Body of pancreas (tissue), 4 donors: ENCODE measurements around the gene GNG5. TPM values are rescaled to one million over a fixed set of nuclear protein-coding genes. Genes with fewer than 3 reads are reported as not detected.
"Not testable (repeated sequence)": the region's sequence is repeated elsewhere in the genome, so short reads cannot be mapped to it uniquely, and the experiment has no call there.

Experiments used
- ATAC-seq: fragments of 150-250 bp; one replicate; pipeline ENCODE4 v1.9.1; 2016
- DNase-seq, 4 donors: peaks; one replicate each; pipeline ENCODE4 v3.0.0-alpha.2; 2019
- H3K27ac ChIP-seq, 4 donors: fragments of 200-600 bp; sonication (generic); 1 replicate in 3 of 4; 2 replicates in 1 of 4; pipeline versions ENCODE4 v1.5.1 to v1.6.1; 2016 to 2019; ENCODE audit warnings: mild to moderate bottlenecking in 1 of 4, mixed read lengths in 1 of 4, moderate library complexity in 1 of 4
- H3K27me3 ChIP-seq, 2 donors: fragments of 200-600 bp; sonication (generic); one replicate each; pipeline ENCODE4 v1.6.0; 2016; ENCODE audit warnings: mild to moderate bottlenecking in 1 of 2
- H3K36me3 ChIP-seq, 2 donors: fragments of 200-600 bp; sonication (generic); replicated peaks in 1 of 2; 2 replicates each; pipeline ENCODE4 v1.5.1; 2016; ENCODE audit warnings: low read depth in 2 of 2; ENCODE audit not compliant: insufficient read depth in 1 of 2
- H3K4me1 ChIP-seq: fragments of 200-600 bp; sonication (generic); one replicate; pipeline ENCODE4 v1.6.0; 2016
- H3K4me3 ChIP-seq, 2 donors: fragments of 200-600 bp; sonication (generic); 1 replicate in 1 of 2; 2 replicates in 1 of 2; pipeline ENCODE4 v1.5.1; 2016 to 2019
- H3K9me3 ChIP-seq, 3 donors: fragments of 200-600 bp; sonication (generic); 1 replicate in 2 of 3; 2 replicates in 1 of 3; pipeline ENCODE4 v1.5.1; 2016
- CTCF ChIP-seq, 7 experiments: fragments of 450-650 bp in 4 of 7; fragments of 200-600 bp in 3 of 7; sonication (generic) in 3 of 7; IDR thresholded peaks; one replicate each; pipeline ENCODE4 v1.5.1; 2016 to 2019; ENCODE audit warnings: antibody characterized with exemption in 7 of 7
- POLR2A ChIP-seq, 3 donors: fragments of 450-650 bp; IDR thresholded peaks; one replicate each; pipeline ENCODE4 v1.6.1; 2016; ENCODE audit warnings: antibody characterized with exemption in 3 of 3, mild to moderate bottlenecking in 2 of 3
- WGBS, 2 donors: methylation state at CpG; one replicate each; pipeline ENCODE4 v1.1.5; 2017; 5-methylcytosine and 5-hydroxymethylcytosine counted together
- intact Hi-C: fragments of 100-400 bp; cut with DNase I; formaldehyde crosslinking; loops from one replicate; pipeline ENCODE4 v1.15.1; 2023
- total RNA-seq, 2 donors: library from RNA; depleted of rRNA; stranded (reverse); fragments of >200 nt; gene quantifications; one replicate each; pipeline ENCODE4 v1.1.0, GENCODE V29; 2016

GNG5 gene
- total RNA-seq, 2 donors from 2014 or later = 12.7 to 28.0 TPM

- Histone ChIP-seq H3K27me3 (no peaks in the 10 kb centered on the region), H3K9me3 (no peaks in the 10 kb centered on the region), H3K4me1 (peaks cover 6% of the 10 kb centered on the region), H3K27ac (no peak overlapping the region), H3K36me3 (no peaks in the 10 kb centered on the region), H3K4me3 (no peak overlapping the region)
- WGBS, 2 donors = 51 to 63% methylated on average over 2 of the region's 2 CpGs
- intact Hi-C loops = no loop called here
- TF ChIP-seq CTCF (IDR thresholded peaks at IDR 0.05) (no peak), POLR2A (IDR thresholded peaks at IDR 0.05) (no peak)
- DNase-seq = no peak
- no peak for ATAC-seq
These were observed 3.8 kb upstream of the GNG5 start for GRCh38 chr1:84510165-84510564.

- DNase-seq (no peak), ATAC-seq (no peak)
- no peaks in the 10 kb centered on the region for H3K9me3 ChIP-seq
- no peaks in the 10 kb centered on the region for H3K36me3 ChIP-seq
- H3K4me1 ChIP-seq = peaks cover 12% of the 10 kb centered on the region
- intact Hi-C loops = no loop called here
- no peak overlapping the region for H3K27ac ChIP-seq
- TF ChIP-seq POLR2A (IDR thresholded peaks at IDR 0.05) = no peak
- TF ChIP-seq CTCF (IDR thresholded peaks at IDR 0.05) = no peak
- no peaks in the 10 kb centered on the region for H3K27me3 ChIP-seq
- 91 to 94% methylated on average over 4 of the region's 4 CpGs for WGBS, 2 donors
- H3K4me3 ChIP-seq = no peak overlapping the region
These were observed 2.6 kb upstream of the GNG5 start for GRCh38 chr1:84509029-84509428.

- Histone ChIP-seq H3K36me3 (no peaks in the 10 kb centered on the region), H3K4me1 (peaks cover 17% of the 10 kb centered on the region), H3K27me3 (no peaks in the 10 kb centered on the region), H3K9me3 (no peaks in the 10 kb centered on the region), H3K27ac (no peak overlapping the region), H3K4me3 (no peak overlapping the region)
- DNase-seq (no peak), ATAC-seq (no peak)
- TF ChIP-seq POLR2A (IDR thresholded peaks at IDR 0.05) = no peak
- no peak for TF ChIP-seq CTCF (IDR thresholded peaks at IDR 0.05)
- WGBS, 2 donors = 96 to 100% methylated on average over 1 of the region's 1 CpG
- intact Hi-C loops = no loop called here
These were observed 2.1 kb upstream of the GNG5 start for GRCh38 chr1:84508510-84508909.

- H3K27ac ChIP-seq, ATAC-seq, H3K27me3 ChIP-seq, H3K9me3 ChIP-seq, intact Hi-C loops, DNase-seq, H3K36me3 ChIP-seq, H3K4me3 ChIP-seq: not testable (repeated sequence)
- peaks cover 23% of the 10 kb centered on the region for H3K4me1 ChIP-seq
- 91 to 95% methylated on average over 14 of the region's 14 CpGs for WGBS, 2 donors
These were observed 1.5 kb upstream of the GNG5 start for GRCh38 chr1:84507887-84508286.

GRCh38 chr1:84506729-84507453 is 510 bp upstream of the GNG5 start:
- DNase-seq (no peak), ATAC-seq (no peak)
- WGBS, 2 donors = 4 to 10% methylated on average over 18 to 26 of the region's 26 CpGs
- peak overlapping the region; percentile 87 to 99 (median 94) for H3K27ac ChIP-seq
- no peaks in the 10 kb centered on the region for H3K9me3 ChIP-seq
- peak overlapping the region; percentile 68 to 78 for H3K4me3 ChIP-seq
- TF ChIP-seq POLR2A (IDR thresholded peaks at IDR 0.05) (no peak), CTCF (IDR thresholded peaks at IDR 0.05) (no peak)
- H3K4me1 ChIP-seq = peaks cover 31% of the 10 kb centered on the region
- no peaks in the 10 kb centered on the region for H3K36me3 ChIP-seq
- no peaks in the 10 kb centered on the region for H3K27me3 ChIP-seq
- intact Hi-C loops = no loop called here
